Trophoblast cell (in vitro differentiated cells and primary cell): Measurements from ENCODE around the gene APP.

Experiments
- DNase-seq, 2 donors: peaks; one replicate each; pipeline ENCODE4 v3.0.0-alpha.2; 2016
- H2AFZ ChIP-seq: 2 replicates; pipeline ENCODE4 v1.6.1; 2013; ENCODE audit warnings: low read length, moderate library complexity, mild to moderate bottlenecking; ENCODE audit not compliant: insufficient read depth, poor library complexity
- H2AK5ac ChIP-seq: 2 replicates; pipeline ENCODE4 v1.6.1; 2013; ENCODE audit warnings: mild to moderate bottlenecking, low read length
- H2BK120ac ChIP-seq: 2 replicates; pipeline ENCODE4 v1.6.1; 2013; ENCODE audit warnings: low read length, mild to moderate bottlenecking, moderate library complexity; ENCODE audit not compliant: insufficient read depth, poor library complexity
- H2BK12ac ChIP-seq: 2 replicates; pipeline ENCODE4 v1.6.1; 2013; ENCODE audit warnings: mild to moderate bottlenecking, low read length, moderate library complexity
- H2BK5ac ChIP-seq: 2 replicates; pipeline ENCODE4 v1.6.1; 2013; ENCODE audit warnings: low read length, low read depth, moderate library complexity, mild to moderate bottlenecking; ENCODE audit not compliant: poor library complexity
- H3K14ac ChIP-seq: 2 replicates; pipeline ENCODE4 v1.6.1; 2013; ENCODE audit warnings: mild to moderate bottlenecking, low read length
- H3K18ac ChIP-seq: 2 replicates; pipeline ENCODE4 v1.6.1; 2013; ENCODE audit warnings: mild to moderate bottlenecking, low read length
- H3K23ac ChIP-seq: 2 replicates; pipeline ENCODE4 v1.6.1; 2013; ENCODE audit warnings: low read length
- H3K27ac ChIP-seq: 2 replicates; pipeline ENCODE4 v1.5.1; 2013; ENCODE audit warnings: low read depth, mild to moderate bottlenecking, inconsistent platforms, low read length, moderate library complexity
- H3K27me3 ChIP-seq: 2 replicates; pipeline ENCODE4 v1.6.1; 2013; ENCODE audit warnings: inconsistent platforms, mild to moderate bottlenecking, low read length, moderate library complexity; ENCODE audit not compliant: insufficient read depth
- H3K36me3 ChIP-seq, 2 experiments: 1 replicate in 1 of 2; 2 replicates in 1 of 2; pipeline ENCODE4 v1.6.1; 2013; ENCODE audit warnings: low read length in 2 of 2, mild to moderate bottlenecking in 2 of 2, moderate library complexity in 1 of 2; ENCODE audit not compliant: insufficient read depth in 2 of 2, control insufficient read depth in 1 of 2
- H3K4ac ChIP-seq: 2 replicates; pipeline ENCODE4 v1.6.1; 2013; ENCODE audit warnings: low read depth, mild to moderate bottlenecking, low read length, moderate library complexity
- H3K4me1 ChIP-seq, 2 experiments: 1 replicate in 1 of 2; 2 replicates in 1 of 2; pipeline ENCODE4 v1.6.1; 2013; ENCODE audit warnings: low read length in 2 of 2, mild to moderate bottlenecking in 2 of 2, moderate library complexity in 1 of 2; ENCODE audit not compliant: insufficient read depth in 2 of 2, control insufficient read depth in 1 of 2
- H3K4me2 ChIP-seq: 2 replicates; pipeline ENCODE4 v1.6.1; 2013; ENCODE audit warnings: inconsistent platforms, mild to moderate bottlenecking, low read length, moderate library complexity
- H3K4me3 ChIP-seq: 2 replicates; pipeline ENCODE4 v1.5.1; 2013; ENCODE audit warnings: mild to moderate bottlenecking, low read depth, low read length, inconsistent platforms
- H3K79me1 ChIP-seq: one replicate; pipeline ENCODE4 v1.6.1; 2013; ENCODE audit warnings: low read length
- H3K79me2 ChIP-seq: 2 replicates; pipeline ENCODE4 v1.6.1; 2013; ENCODE audit warnings: low read length, mild to moderate bottlenecking; ENCODE audit not compliant: control insufficient read depth, insufficient read depth, poor library complexity
- H3K9ac ChIP-seq: 2 replicates; pipeline ENCODE4 v1.6.1; 2013; ENCODE audit warnings: mild to moderate bottlenecking, low read length
- H3K9me3 ChIP-seq: 2 replicates; pipeline ENCODE4 v1.6.1; 2013; ENCODE audit warnings: low read depth, mild to moderate bottlenecking, control low read depth, inconsistent platforms, low read length; ENCODE audit not compliant: insufficient read depth
- H4K12ac ChIP-seq: 2 replicates; pipeline ENCODE4 v1.6.1; 2013; ENCODE audit warnings: low read depth, mild to moderate bottlenecking, low read length, moderate library complexity
- H4K8ac ChIP-seq: 2 replicates; pipeline ENCODE4 v1.6.1; 2013; ENCODE audit warnings: low read depth, mild to moderate bottlenecking, low read length, moderate library complexity
- H4K91ac ChIP-seq: one replicate; pipeline ENCODE4 v1.6.1; 2013; ENCODE audit warnings: low read depth, mild to moderate bottlenecking, low read length, moderate library complexity
- WGBS: extraction: QIAGEN DNeasy Blood & Tissue Kit; methylation state at CpG from one replicate; pipeline ENCODE4 v1.1.7; 2013; ENCODE audit warnings: missing lambda C conversion rate; ENCODE audit not compliant: insufficient read length, insufficient coverage; ENCODE audit errors: extremely low coverage; 5-methylcytosine and 5-hydroxymethylcytosine counted together

The APP gene

DNA sequence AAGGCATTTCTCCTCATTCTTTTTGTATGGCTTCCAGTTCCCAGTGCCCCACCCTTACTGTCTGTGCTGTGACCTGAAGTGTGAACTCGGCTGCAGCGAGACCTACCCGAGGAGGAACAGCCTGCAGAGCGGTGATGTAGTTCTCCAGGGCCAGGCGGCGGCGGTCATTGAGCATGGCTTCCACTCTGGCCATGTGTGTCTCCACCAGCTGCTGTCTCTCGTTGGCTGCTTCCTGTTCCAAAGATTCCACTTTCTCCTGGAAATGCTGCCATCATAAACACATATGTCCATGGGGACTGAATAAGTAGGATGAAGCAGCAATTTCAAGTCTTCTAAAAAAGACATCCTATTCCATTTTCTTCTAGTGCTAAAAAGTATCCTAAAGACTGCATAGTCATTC lies 195.6 kb downstream of the APP start:
- H2BK12ac ChIP-seq = no peak overlapping the region
- H3K4me1 ChIP-seq = no peaks in the 10 kb centered on the region
- H3K14ac ChIP-seq = no peak overlapping the region
- H4K12ac ChIP-seq = no peak overlapping the region
- H3K4me3 ChIP-seq = no peak overlapping the region
- no peak overlapping the region for H4K8ac ChIP-seq
- H3K27me3 ChIP-seq = no peaks in the 10 kb centered on the region
- no peaks in the 10 kb centered on the region for H3K79me2 ChIP-seq
- H4K91ac ChIP-seq = no peak overlapping the region
- no peaks in the 10 kb centered on the region for H3K79me1 ChIP-seq
- no peak overlapping the region for H2BK5ac ChIP-seq
- WGBS = no CpG with 5 or more reads among the region's 8 CpGs
- H3K23ac ChIP-seq = no peak overlapping the region
- no peak overlapping the region for H3K9ac ChIP-seq
- no peak overlapping the region for H2AFZ ChIP-seq
- H3K18ac ChIP-seq = no peak overlapping the region
- H3K36me3 ChIP-seq = peaks cover 13 to 25% of the 10 kb centered on the region in 2 experiments
- no peak for DNase-seq
- no peak overlapping the region for H2BK120ac ChIP-seq
- H3K9me3 ChIP-seq = no peaks in the 10 kb centered on the region
- H3K4ac ChIP-seq = no peak overlapping the region
- H2AK5ac ChIP-seq = no peak overlapping the region
- no peak overlapping the region for H3K4me2 ChIP-seq
- no peak overlapping the region for H3K27ac ChIP-seq

DNA sequence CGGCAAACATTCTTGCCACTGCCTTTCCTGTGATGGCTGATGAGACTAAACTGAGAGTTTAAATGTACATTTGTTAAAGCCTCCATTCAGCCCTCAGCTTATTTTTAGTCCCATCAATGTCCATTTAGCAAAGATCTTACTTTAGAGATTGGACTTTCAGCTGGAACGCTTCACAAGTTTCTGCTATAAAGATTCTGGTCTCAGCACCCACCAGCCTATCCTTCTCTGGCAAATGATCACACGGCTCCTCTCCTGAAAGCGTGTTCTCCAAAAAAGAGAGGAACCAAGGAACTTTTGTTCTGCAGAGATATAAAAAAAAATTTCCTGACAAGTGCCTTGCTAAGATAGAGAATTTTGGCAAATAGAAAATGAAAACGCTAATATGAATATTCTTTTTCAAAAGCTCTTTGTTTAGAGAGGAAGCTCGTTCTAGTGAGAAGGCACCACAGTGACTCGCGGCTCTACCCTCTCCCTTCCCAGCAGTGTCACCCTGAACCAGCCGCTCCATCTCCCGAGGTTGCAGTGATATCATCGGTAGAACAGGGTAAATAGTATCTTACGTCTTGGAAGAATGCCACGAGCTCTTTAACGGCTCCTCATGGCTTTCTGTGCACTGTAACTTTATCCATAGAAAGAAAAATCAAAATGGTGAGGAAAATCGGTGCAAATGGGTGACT lies 200.2 kb downstream of the APP start:
- no peak for DNase-seq
- Histone ChIP-seq H3K23ac (no peak overlapping the region), H3K4me1 (no peaks in the 10 kb centered on the region), H4K12ac (no peak overlapping the region), H2BK12ac (no peak overlapping the region), H3K9ac (no peak overlapping the region), H4K8ac (no peak overlapping the region), H3K36me3 (peaks cover 11 to 20% of the 10 kb centered on the region in 2 experiments), H3K9me3 (no peaks in the 10 kb centered on the region), H2AK5ac (no peak overlapping the region), H3K27me3 (no peaks in the 10 kb centered on the region), H3K79me2 (no peaks in the 10 kb centered on the region), H2AFZ (no peak overlapping the region), H4K91ac (no peak overlapping the region), H3K79me1 (no peaks in the 10 kb centered on the region), H3K27ac (no peak overlapping the region), H2BK120ac (no peak overlapping the region), H3K18ac (no peak overlapping the region), H3K14ac (no peak overlapping the region), H3K4me3 (no peak overlapping the region), H2BK5ac (no peak overlapping the region), H3K4me2 (no peak overlapping the region), H3K4ac (no peak overlapping the region)
- WGBS = no CpG with 5 or more reads among the region's 15 CpGs

DNA sequence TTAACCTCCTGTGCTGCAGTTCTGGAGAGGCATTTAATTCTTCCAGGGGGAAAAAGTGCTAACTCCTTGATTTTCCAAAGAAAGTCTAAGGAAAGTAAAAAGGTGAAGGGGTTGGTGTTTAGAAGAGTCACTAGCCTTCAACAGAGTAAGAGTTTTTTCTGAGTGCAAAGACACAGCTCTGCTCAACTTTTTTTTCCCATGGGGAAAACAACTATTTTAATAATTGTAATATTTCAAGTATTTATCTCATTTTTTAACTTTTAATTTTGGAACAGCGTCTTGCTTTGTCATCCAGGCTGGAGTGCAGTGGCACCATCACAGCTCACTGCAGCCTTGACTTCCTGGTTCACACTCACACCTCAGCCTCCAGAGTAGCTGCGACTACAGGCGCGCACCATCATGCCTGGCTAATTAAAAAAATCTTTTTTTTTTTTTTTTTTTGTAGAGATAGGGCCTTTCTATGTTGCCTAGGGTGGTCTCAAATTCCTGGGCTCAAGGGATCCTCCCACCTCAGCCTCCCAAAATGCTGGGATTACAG lies 202.6 kb downstream of the APP start:
- Histone ChIP-seq H4K91ac (no peak overlapping the region), H3K36me3 (peaks cover 4 to 5% of the 10 kb centered on the region in 2 experiments), H3K9ac (no peak overlapping the region), H3K4ac (no peak overlapping the region), H2AK5ac (no peak overlapping the region), H3K4me3 (no peak overlapping the region), H4K8ac (no peak overlapping the region), H3K14ac (no peak overlapping the region), H3K79me2 (no peaks in the 10 kb centered on the region), H3K27ac (no peak overlapping the region), H4K12ac (no peak overlapping the region), H2BK5ac (no peak overlapping the region), H2AFZ (no peak overlapping the region), H2BK12ac (no peak overlapping the region), H3K23ac (no peak overlapping the region), H3K79me1 (no peaks in the 10 kb centered on the region), H3K18ac (no peak overlapping the region), H3K9me3 (no peaks in the 10 kb centered on the region), H3K4me1 (no peaks in the 10 kb centered on the region), H3K27me3 (no peaks in the 10 kb centered on the region), H3K4me2 (no peak overlapping the region), H2BK120ac (no peak overlapping the region)
- no CpG with 5 or more reads among the region's 4 CpGs for WGBS
- no peak for DNase-seq

DNA sequence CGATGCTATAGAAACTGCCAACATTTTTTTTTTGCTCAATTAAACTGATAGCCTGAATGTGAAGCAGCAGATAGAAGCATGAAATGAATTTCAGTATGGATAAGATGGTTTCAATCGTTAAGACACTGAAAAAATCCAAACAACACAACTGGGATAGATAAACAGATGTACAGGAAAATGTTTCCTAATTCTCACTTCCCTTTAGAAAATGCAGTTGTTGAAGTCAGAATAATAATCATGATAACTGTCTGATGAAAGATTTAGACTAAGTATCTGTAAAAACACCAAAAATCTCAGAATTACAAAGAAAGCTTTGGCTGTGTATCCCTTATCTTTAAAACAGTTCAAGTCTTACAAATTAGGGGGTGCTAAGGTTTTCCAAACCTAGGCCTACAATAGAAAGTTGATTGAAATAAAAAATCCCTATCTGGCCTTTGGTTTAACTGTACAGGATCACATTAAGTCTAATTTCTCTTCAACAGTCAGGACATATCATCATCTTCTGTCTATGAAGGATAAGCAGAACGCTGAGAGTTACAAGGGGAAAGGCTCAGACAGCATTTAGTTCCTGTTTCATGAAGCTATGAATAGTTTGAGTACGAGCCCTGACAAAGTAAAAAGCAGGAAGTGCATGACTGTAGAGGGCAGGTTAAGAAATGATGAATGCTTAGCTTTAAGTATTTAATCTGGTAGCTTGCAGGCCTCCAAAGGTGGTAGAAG lies 203.2 kb downstream of the APP start:
- Histone ChIP-seq H3K4me3 (no peak overlapping the region), H3K23ac (no peak overlapping the region), H3K9me3 (no peaks in the 10 kb centered on the region), H3K4ac (no peak overlapping the region), H3K79me2 (no peaks in the 10 kb centered on the region), H2BK120ac (no peak overlapping the region), H3K18ac (no peak overlapping the region), H3K27me3 (no peaks in the 10 kb centered on the region), H3K14ac (no peak overlapping the region), H4K91ac (no peak overlapping the region), H3K9ac (no peak overlapping the region), H2AK5ac (no peak overlapping the region), H3K36me3 (peaks cover 5% of the 10 kb centered on the region in 2 experiments), H2BK5ac (no peak overlapping the region), H3K4me1 (no peaks in the 10 kb centered on the region), H2AFZ (no peak overlapping the region), H3K79me1 (no peaks in the 10 kb centered on the region), H3K4me2 (no peak overlapping the region), H3K27ac (no peak overlapping the region), H4K8ac (no peak overlapping the region), H4K12ac (no peak overlapping the region), H2BK12ac (no peak overlapping the region)
- WGBS = no CpG with 5 or more reads among the region's 4 CpGs
- peak in 1 of 2 donors; percentile 26 for DNase-seq
